ENCODE data around the gene TMEM123. TPM values are rescaled to one million over a fixed set of nuclear protein-coding genes. Genes with fewer than 3 reads are reported as not detected.
A peak's percentile ranks its signal among the peaks of the same experiment; 100 is the strongest.

Gene TMEM123
- total and polyA plus RNA-seq, 2 donors from 2014 or later, result 57.0 to 143 TPM

DNA sequence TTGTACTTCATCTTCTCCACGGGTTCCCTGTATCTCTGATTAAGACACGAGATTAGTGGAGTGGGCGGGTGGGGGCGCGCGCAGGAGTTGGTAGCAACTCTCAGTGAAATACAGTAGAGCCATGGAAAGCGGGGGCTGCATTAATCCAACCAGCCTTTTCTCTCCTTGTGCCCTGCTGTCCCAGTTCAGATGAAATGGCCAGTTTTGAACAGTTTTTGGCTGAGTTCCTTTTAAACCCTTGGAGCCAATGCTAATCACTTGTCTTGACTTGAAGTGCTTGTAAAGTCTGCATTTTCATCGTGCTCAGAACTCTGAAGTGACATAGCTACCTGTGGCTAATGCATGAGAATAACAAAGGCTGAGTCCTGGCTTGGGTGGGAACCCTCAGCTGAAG, 734 bp upstream of the TMEM123 start:
- H3K4me3 ChIP-seq (ENCODE audit: low read length in 3 of 3), result peak overlapping the region; percentile 73 to 85 (median 83)
- FAIRE-seq (no peak), DNase-seq (no peak)
- TF ChIP-seq, protein P1, sequence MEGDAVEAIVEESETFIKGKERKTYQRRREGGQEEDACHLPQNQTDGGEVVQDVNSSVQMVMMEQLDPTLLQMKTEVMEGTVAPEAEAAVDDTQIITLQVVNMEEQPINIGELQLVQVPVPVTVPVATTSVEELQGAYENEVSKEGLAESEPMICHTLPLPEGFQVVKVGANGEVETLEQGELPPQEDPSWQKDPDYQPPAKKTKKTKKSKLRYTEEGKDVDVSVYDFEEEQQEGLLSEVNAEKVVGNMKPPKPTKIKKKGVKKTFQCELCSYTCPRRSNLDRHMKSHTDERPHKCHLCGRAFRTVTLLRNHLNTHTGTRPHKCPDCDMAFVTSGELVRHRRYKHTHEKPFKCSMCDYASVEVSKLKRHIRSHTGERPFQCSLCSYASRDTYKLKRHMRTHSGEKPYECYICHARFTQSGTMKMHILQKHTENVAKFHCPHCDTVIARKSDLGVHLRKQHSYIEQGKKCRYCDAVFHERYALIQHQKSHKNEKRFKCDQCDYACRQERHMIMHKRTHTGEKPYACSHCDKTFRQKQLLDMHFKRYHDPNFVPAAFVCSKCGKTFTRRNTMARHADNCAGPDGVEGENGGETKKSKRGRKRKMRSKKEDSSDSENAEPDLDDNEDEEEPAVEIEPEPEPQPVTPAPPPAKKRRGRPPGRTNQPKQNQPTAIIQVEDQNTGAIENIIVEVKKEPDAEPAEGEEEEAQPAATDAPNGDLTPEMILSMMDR (IDR thresholded peaks at IDR 0.05; ENCODE audit: borderline replicate concordance, extremely low read depth, insufficient read depth), result no peak
- H3K4me1 ChIP-seq (ENCODE audit: control insufficient read depth in 2 of 3, insufficient read depth in 2 of 3, low read depth in 1 of 3, low read length in 3 of 3), result peaks cover 0 to 14% (median 4%) of the 10 kb centered on the region in 3 donors
- intact Hi-C loops (cut with DNase I), result no loop called here
- H3K9me3 ChIP-seq (ENCODE audit: control insufficient read depth in 2 of 3, insufficient read depth in 1 of 3, low read length in 3 of 3), result no peaks in the 10 kb centered on the region
- no peaks in the 10 kb centered on the region for H3K27me3 ChIP-seq (ENCODE audit: control insufficient read depth, insufficient read depth, low read length)
- H3K27ac ChIP-seq (ENCODE audit: low read depth in 2 of 2, low read length in 2 of 2), result peak overlapping the region; percentile 89 to 94
- H3K9ac ChIP-seq (ENCODE audit: low read length in 3 of 3), result peak overlapping the region; percentile 56 to 84 (median 83)
- H3K36me3 ChIP-seq (ENCODE audit: control insufficient read depth in 2 of 3, insufficient read depth in 3 of 3, low read length in 3 of 3), result no peaks in the 10 kb centered on the region

DNA sequence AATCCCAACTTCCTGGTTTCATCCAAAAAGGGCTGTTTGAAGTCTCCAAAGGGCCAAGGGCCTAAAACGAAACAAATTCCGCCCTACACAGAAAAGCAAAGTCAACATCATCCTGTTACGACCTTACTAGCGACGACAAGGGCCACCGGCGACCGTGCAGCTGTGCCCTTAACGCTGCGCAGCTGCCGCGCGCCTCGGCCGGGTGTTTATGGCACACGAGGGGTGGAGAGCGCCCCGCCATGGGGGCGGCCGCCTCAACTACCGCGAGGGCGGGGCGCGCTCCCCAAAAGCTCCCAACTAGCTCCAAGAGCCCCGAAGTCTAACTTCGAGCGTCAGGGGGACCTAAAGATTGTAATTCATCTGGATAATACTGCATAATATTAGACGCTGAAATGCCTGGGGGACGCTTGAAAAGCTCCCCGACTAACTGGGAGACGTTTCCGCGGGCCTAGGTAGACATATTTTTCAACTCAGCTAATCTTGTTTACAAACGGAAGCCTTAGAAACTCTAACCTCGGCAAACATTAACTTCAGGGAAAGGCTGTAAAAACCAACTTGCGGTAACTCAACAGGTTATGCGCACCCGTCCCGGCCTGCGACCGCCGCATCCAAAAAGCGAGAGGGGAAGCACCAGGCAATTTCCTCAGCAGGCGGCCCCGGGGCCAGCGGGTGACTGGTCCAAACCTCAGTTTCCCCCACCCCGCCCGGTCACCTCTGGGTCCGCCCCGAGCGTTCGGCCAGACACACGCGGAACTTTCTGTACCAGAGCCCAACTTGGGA, 694 bp downstream of the TMEM123 start:
- intact Hi-C loops (cut with DNase I), result no loop called here
- peaks cover 0 to 3% (median 0%) of the 10 kb centered on the region in 3 donors for H3K36me3 ChIP-seq (ENCODE audit: control insufficient read depth in 2 of 3, insufficient read depth in 3 of 3, low read length in 3 of 3)
- peaks cover 0 to 14% (median 4%) of the 10 kb centered on the region in 3 donors for H3K4me1 ChIP-seq (ENCODE audit: control insufficient read depth in 2 of 3, insufficient read depth in 2 of 3, low read depth in 1 of 3, low read length in 3 of 3)
- no peaks in the 10 kb centered on the region for H3K9me3 ChIP-seq (ENCODE audit: control insufficient read depth in 2 of 3, insufficient read depth in 1 of 3, low read length in 3 of 3)
- no peaks in the 10 kb centered on the region for H3K27me3 ChIP-seq (ENCODE audit: control insufficient read depth, insufficient read depth, low read length)
- DNase-seq, result peak; percentile 70 to 90 (median 85)
- H3K4me3 ChIP-seq (ENCODE audit: low read length in 3 of 3), result peak overlapping the region; percentile 71 to 95 (median 73)
- peak overlapping the region; percentile 52 to 85 (median 83) for H3K9ac ChIP-seq (ENCODE audit: low read length in 3 of 3)
- FAIRE-seq, result no peak
- TF ChIP-seq, protein P1 (IDR thresholded peaks at IDR 0.05; ENCODE audit: borderline replicate concordance, extremely low read depth, insufficient read depth), result no peak
- peak overlapping the region; percentile 89 to 94 for H3K27ac ChIP-seq (ENCODE audit: low read depth in 2 of 2, low read length in 2 of 2)

DNA sequence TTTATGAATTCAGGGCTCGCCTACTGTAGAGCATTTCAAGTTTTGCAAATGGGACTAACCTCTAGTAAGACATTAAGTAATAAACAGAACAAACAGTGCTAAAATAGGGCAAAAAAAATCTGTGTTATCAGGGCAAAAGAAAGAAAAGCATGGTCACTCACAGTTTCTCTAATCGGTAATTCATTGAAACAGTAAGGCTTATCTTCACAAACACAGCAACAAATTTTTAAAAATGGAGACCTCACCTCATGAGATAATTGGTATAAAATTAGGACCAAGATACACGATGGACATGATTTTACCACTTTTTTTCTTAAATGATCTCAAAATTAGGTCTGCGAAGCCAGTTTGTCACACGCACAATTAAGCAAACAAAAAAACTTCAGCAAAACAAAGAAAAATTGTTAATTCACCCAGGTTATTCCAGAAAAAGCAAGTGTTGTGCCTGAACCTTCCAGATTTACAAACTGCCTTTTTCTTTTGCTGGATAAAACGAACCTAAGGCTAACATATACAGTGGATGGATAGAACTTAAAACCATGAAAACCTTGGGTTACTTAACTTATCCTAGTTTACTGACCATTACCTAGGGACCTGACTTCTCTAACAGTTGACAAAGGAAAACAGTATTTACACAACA, 1.4 kb downstream of the TMEM123 start:
- Histone ChIP-seq H3K36me3 (ENCODE audit: control insufficient read depth in 2 of 3, insufficient read depth in 3 of 3, low read length in 3 of 3) (peaks cover 0 to 3% (median 0%) of the 10 kb centered on the region in 3 donors), H3K9ac (ENCODE audit: low read length in 3 of 3) (peak overlapping the region; percentile 52 to 85 (median 83)), H3K27ac (ENCODE audit: low read depth in 2 of 2, low read length in 2 of 2) (peak overlapping the region; percentile 89 to 94), H3K4me1 (ENCODE audit: control insufficient read depth in 2 of 3, insufficient read depth in 2 of 3, low read depth in 1 of 3, low read length in 3 of 3) (peaks cover 0 to 14% (median 4%) of the 10 kb centered on the region in 3 donors), H3K9me3 (ENCODE audit: control insufficient read depth in 2 of 3, insufficient read depth in 1 of 3, low read length in 3 of 3) (no peaks in the 10 kb centered on the region), H3K4me3 (ENCODE audit: low read length in 3 of 3) (peak overlapping the region; percentile 71 to 95 (median 73)), H3K27me3 (ENCODE audit: control insufficient read depth, insufficient read depth, low read length) (no peaks in the 10 kb centered on the region)
- intact Hi-C loops (cut with DNase I), result no loop called here
- no peak for FAIRE-seq
- TF ChIP-seq, protein P1 (IDR thresholded peaks at IDR 0.05; ENCODE audit: borderline replicate concordance, extremely low read depth, insufficient read depth), result no peak
- peak in 1 of 5 donors; percentile 39 for DNase-seq
